HG02571 (cell line): ENCODE results near the gene TBC1D10B.

Experiments
- ATAC-seq: cut with Tn5 transposase; IDR thresholded peaks from one replicate; pipeline ENCODE4 v1.9.1; 2021; ENCODE audit warnings: mild to moderate bottlenecking, moderate library complexity; ENCODE audit not compliant: unreplicated experiment

The TBC1D10B gene, protein sequence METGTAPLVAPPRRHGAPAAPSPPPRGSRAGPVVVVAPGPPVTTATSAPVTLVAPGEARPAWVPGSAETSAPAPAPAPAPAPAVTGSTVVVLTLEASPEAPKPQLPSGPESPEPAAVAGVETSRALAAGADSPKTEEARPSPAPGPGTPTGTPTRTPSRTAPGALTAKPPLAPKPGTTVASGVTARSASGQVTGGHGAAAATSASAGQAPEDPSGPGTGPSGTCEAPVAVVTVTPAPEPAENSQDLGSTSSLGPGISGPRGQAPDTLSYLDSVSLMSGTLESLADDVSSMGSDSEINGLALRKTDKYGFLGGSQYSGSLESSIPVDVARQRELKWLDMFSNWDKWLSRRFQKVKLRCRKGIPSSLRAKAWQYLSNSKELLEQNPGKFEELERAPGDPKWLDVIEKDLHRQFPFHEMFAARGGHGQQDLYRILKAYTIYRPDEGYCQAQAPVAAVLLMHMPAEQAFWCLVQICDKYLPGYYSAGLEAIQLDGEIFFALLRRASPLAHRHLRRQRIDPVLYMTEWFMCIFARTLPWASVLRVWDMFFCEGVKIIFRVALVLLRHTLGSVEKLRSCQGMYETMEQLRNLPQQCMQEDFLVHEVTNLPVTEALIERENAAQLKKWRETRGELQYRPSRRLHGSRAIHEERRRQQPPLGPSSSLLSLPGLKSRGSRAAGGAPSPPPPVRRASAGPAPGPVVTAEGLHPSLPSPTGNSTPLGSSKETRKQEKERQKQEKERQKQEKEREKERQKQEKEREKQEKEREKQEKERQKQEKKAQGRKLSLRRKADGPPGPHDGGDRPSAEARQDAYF

DNA sequence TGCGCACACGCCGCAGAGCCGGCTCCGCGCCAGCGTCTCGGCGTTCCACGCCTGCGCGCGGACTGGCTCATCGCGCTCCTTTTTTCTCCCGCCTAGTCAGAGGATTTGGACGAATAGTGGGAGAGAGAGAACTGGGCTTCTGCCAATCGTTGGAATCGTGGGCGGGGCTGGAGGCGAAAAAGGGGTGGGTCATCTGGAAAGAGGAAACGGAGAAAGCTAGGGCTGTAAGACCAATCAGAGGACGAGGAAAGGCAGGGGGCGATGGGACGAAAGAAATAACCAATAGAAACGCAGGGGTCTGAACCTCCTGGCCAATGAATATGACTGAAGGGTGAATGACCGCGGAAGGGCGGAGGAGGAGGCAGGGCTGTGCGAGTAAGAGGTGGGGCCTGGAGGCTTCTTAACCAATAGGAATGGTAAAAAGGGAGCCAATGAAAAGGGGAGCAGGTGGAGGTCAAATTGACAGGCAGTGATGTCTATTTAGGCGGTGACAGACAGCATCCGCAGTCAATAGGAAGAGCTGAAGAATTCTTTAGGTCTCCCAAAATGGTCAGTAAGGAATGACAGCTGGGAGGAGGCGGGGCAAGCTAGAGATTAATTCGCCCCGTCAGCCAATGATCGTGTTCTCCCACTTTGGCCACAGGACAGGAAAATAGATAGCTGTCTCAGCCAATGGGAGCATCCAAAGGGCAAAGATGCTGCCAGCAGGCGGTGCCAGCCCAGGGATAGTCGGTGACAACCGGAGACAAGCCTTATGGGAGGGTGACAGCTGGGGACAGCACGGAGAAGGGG, at the start of gene TBC1D10B:
Gene TBC1D10B, minus strand, starts transcription at position 39 of the 792 bp plus-strand sequence. CDS start 311 bp downstream, outside the sequence.
- ATAC-seq: peak; percentile 74

DNA sequence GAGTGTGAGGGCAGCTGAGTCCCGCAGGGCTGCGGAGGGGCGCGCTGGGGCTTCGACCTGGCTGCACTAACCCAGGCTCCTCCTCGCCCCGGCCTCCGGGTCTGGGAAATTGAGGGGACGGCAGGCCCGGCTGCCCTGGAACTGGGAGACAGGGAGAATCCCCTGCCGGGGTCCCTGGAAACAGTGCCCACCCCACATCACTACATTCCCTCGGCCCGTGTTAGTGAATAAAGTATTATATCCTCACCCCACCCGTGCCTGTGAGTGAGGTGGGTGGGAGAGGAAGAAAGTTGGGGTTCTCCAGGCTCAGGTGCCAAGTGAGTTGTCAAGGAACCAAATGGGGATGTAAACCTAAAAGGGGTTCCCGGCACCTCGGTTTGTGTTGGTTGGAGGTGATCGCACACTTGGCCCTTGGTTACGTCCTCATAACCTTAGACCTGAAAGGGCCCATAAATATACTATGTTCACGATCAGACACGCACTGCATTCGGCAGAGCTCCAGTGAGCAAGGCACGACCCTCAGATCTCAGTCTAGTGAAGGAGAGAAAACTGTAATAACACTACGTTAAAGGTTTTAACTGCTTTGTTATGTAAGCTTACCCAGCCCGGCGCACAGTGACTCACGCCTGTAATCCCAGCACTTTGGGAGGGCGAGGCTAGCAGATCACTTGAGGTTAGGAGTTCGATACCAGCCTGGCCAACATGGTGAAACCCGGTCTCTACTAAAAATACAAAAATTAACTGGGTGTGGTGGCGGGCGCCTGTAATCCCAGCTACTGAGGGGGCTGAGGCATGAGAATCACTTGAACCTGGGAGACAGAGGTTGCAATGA, 48.3 kb upstream of the TBC1D10B start:
- no peak for ATAC-seq

DNA sequence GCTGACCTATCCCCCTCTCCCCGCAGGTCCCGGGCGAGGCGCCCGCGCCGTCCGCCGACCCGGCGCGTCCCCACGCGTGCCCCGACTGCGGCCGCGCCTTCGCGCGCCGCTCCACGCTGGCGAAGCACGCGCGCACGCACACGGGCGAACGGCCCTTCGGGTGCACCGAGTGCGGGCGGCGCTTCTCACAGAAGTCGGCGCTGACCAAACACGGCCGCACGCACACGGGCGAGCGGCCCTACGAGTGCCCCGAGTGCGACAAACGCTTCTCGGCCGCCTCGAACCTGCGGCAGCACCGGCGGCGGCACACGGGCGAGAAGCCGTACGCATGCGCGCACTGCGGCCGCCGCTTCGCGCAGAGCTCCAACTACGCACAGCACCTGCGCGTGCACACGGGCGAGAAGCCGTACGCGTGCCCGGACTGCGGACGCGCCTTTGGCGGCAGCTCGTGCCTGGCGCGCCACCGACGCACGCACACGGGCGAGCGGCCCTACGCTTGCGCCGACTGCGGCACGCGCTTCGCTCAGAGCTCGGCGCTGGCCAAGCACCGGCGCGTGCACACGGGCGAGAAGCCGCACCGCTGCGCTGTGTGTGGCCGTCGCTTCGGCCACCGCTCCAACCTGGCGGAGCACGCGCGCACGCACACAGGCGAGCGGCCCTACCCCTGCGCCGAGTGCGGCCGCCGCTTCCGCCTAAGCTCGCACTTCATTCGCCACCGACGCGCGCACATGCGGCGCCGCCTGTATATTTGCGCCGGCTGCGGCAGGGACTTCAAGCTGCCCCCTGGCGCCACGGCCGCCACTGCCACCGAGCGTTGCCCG, 47.4 kb upstream of the TBC1D10B start:
- peak; percentile 68 for ATAC-seq

DNA sequence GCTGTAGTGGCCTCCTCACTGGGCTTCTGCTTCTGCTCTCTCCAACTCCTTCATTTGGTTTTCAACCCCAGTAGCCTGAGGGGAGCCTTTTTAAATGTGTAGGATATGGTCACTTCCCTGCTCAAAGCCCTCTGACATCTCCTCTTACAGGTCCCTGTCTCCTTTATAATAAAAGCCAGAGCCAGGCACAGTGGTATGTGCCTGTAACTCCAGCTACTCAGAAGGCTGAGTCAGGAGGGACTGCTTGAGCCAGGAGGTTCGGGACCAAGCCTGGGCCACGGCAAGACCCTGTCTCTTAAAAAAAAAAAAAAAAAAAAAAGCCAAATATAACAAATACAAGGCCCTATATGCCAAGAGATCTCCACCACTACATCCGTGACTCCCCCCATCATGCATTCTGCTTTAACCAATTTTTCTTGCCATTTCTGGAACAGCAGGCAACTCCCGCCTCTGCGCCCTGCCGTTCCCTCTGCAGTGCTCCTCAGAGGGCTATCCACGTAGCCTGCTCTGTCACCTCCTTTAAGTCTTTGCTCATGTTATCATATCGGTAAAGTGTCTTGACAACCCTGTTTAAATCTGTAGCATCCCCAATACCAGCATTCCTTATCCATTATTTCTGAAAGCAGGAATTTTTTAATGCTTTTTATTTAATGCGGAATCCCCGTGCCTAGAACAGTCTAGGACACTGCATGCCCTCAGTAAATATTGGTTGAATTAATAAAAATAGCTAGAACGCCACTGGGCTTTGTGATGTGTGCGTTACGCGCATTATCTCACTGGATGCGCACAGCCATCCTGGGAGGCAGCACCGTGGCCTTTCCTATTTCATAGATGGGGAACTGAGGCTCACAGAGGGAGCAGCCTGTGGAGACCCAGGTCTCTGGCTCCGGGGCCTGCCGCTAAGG, 46.6 kb upstream of the TBC1D10B start:
- no peak for ATAC-seq

DNA sequence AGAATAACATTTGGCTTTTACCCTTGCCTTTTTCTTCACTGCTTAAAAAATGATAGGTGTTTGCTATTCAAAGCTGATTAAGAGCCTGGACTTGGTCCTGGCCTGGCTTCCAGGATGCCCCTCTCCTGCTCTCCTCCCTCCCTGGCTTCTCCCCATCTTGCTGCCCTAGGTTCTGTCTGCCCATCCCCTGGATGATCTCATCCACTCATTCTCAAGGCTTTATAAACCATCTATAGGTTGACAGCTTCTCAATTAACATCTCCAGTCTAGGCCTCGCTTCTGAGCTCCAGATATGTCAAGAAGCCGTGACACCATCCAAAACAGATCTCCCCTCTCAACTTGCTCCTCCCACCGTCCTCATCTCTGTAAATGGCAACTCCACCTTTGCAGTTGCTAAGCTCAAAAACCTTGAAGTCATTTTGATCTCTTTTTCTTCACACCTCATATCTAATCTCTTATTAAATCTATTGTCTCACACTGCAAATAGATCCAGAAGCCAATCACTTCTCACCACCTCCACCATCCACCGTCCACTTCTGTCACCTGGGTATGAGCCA, 45.8 kb upstream of the TBC1D10B start:
- no peak for ATAC-seq

DNA sequence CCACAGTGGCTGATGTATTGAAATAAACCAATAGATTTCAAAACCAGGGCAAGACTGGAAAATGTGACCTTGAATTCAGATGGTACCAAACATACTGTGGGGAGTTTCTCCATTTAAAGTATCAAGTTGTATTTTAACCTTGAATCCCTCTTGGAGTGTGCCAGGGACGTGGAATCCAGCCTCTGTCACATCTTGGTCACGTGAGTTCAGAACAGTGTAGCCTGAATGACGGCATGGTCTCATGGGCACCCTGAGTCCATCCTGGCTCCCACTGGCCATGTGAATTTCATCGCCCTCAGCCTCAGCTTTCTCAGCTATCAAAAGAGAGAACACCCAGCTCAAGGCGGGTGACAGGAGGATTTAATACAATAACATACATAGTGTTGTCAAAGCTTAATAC, 43.9 kb upstream of the TBC1D10B start:
- no peak for ATAC-seq

DNA sequence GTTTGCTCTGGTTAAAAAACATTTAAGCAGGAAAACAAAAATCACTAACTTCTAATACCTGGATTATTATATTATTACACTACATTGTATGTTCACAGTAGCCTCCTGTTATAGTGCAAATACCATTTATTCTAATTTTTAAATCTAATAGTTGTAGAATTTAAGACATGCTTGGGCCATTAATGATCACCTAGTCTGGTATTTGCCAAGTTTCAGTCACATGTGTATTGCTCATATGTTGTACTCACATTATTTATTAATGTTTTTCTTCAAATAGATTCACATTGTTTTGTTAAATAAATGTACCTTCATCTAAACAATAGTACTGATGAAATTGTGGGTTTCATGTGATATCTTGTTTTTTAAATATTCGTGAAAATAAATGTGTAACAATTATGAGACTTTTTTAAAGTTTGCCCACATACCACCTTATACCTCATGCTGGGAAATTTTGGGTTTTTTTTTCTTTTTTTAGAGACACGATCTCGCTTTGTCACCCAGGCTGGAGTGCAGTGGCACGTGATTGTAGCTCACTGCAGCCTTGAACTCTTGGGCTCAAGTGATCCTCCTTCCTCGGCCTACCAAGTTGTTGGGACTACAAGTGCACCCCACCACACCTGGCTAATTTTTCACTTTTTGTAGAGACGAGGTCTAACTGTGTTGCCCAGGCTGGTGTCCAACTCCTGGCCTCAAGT, 43.0 kb upstream of the TBC1D10B start:
- no peak for ATAC-seq

DNA sequence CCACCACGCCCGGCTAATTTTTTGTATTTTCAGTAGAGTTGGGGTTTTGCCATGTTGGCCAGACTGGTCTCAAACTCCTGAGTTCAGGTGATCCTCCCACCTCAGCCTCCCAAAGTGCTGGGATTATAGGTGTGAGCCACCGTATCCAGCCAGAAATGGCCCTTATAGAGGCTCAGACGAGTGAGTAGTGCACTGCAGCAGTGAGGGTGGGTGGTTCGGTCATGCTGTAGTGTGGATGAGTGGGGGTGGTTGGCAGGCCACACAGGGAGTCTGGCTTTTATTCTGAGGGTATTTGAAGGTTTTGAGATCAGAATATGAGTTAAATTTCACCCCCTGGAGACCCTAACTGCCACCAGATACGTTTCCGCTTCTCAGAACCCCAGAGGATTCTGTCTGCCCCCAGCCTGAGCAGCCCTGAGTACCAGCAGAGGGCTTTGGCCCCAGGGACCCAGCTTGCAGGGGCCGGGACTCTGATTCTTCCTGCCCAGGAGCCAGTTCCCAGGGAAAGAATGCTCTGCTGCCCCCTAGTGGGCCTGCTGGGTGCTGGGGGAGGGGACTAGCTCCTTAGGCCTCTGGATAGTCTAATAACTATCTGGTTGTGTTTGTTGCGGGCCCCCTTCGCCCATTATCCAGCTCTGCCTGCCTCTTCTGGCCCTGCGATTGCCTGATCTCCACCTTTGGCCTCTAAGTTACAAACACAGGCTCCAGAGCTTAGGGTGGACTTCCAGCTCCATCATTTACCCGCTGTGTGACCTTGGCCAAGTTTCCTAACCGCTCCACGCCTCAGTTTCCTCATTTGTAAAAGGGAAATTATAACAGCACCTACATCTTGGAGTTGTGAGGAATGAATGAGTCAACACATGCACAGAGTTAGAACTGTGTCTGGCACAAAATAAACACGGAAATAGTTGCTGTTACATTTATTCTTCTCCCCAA, 39.1 kb upstream of the TBC1D10B start:
- ATAC-seq: peak; percentile 37

DNA sequence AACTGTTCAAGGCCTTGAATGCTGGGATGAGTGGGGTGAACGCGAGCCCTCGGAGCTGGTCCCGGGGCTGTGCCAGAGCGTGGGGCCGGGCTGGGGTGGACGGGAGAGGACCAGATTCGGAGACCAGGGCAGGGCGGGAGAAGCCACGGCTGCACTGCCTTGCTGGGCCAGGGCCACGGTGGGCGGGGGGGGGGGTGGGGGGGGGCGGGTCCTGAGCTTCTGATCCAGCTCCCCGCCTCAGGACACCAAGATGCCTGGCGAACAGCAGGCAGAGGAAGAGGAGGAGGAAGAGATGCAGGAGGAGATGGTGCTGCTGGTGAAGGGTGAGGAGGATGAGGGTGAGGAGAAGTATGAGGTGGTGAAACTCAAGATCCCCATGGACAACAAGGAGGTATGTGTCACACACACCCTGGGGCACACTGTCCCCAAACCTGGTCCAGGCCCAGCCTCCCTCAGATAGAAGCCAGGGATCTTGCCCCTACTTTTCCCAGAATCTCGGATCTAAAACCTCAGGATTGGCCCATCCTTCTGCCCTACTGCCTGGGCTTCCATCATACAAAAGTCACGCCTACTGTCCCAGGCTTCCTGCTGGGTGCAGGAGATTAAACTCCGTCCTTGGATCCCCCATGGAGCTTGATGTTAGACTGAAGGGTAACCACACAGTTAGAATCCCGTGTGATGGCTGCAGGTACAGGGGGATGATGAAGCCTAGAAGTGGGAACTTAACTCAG, 37.7 kb upstream of the TBC1D10B start:
- ATAC-seq: no peak

DNA sequence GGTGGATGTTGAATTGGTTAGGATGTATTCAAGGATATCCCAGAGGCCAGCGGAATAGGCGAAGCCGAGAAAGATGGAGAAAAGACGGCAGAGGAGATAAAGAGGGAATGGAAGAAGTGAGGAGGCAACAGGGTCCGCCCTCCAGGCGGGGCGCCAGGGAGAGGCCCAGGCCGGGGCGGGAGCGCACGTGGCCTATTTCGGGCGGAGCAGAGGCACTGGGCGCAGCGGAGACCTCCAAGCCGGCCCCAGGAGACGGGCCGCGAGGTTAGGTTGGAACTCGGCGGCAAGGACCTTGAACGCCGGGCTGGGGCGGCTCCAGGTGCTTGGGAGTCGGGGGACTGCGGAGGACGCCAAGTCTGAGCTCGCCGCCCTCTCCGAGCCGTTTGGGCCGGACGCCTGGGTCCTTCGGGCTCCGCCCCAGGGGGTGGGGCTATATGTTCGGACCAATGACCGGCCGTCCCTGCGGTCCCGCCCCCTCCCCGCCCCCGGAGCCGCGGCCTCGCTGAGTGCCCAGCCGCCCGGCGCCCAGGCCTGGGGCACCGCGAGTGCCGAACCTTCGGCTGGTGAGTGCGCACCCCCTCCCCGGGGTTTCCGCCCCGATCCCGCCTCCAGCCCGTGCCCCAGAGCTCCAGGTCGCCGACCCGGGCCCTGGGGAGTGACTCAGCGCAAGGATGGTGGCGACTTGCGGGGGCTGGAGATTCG, 37.0 kb upstream of the TBC1D10B start, which contains the start of gene ZNF771:
Gene ZNF771, plus strand, starts transcription at position 505 of the 702 bp plus-strand sequence. CDS start 448 bp downstream, outside the sequence.
- ATAC-seq: peak; percentile 80

DNA sequence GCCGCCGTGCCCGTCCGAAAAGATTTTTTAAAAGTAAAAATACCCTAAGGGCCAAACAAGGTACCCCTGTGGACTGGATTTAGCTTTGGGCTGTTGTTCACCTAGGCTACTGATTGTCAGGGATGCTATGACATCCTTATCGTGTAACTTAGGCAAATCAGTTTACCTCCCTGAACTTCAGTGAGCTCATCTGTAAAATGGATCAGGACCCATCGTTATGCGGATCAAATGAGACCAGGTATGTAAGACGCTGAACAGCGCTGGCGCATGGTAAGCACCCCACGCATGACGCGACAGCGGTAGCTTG, 36.5 kb upstream of the TBC1D10B start:
- no peak for ATAC-seq

DNA sequence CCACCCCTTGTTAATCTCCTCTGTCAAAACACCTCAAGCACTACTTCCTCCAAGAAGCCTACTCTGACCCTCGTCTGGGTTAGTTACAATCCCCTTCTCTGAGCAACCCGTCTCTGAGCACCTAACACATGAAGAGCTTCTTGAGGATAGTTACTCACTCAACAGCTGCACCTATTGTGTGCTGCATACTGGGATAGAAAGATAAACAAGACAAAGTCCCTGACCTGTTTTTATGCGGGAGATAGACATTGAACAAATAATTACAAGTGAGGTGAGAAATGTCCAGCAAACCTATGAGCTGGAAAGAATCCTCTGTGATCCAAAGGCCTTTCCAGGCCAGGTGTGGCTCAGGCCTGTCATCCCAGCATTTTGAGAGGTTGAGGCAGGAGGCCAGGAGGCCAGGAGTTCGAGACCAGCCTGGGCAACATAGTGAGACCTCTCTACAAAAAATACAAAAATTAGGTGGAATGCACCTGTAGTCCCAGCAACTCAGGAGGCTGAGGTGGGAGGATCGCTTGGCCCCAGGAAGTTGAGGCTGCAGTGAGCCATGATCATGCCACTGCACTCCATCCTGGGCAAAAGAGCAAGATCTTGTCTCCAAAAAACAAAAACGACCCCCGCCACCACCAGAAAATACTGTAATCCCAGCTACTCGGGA, 31.6 kb upstream of the TBC1D10B start:
- ATAC-seq: no peak

DNA sequence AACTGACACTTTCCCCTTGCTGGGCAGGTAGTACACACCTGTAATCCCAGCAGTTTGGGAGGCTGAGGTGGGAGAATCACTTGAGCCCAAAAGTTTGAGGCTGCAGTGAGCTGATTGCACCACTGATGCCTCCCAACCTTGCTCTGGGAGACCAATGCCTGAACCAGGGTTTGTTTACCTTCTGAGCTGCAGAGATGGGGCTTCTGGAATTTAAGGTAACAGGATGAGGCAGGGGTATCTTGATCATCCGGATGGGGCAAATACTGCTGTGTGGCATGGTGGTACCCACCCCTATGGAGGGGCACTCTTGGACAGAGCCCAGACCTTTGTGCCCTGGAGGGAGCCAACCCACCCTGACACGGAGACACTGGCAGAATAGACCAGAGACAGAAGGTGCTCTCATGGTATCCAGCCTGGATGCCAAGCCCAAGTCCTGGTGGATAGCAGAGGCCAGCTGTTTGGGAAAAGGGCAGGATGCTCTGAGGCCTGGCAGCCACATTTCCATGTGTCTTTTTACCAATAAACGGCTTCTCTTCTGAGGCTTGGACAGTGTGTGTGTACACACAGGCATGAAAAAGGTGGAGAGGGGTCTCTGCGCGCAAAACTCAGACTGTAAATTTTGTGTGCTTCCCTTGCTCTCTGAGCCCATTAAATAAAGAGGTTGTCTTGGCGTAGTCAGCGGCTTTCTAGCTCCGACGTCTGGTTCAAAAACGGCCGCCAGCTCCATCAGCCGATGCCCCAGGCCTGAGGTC, 29.3 kb upstream of the TBC1D10B start:
- ATAC-seq: no peak
